GM21447 (cell line): Measurements from ENCODE around the gene COQ4.
"Not testable (repeated sequence)": the region's sequence is repeated elsewhere in the genome, so short reads cannot be mapped to it uniquely, and the experiment has no call there.

ENCODE experiments used
- ATAC-seq: cut with Tn5 transposase; IDR thresholded peaks from one replicate; pipeline ENCODE4 v1.9.1; 2021; ENCODE audit not compliant: unreplicated experiment

COQ4 gene

DNA sequence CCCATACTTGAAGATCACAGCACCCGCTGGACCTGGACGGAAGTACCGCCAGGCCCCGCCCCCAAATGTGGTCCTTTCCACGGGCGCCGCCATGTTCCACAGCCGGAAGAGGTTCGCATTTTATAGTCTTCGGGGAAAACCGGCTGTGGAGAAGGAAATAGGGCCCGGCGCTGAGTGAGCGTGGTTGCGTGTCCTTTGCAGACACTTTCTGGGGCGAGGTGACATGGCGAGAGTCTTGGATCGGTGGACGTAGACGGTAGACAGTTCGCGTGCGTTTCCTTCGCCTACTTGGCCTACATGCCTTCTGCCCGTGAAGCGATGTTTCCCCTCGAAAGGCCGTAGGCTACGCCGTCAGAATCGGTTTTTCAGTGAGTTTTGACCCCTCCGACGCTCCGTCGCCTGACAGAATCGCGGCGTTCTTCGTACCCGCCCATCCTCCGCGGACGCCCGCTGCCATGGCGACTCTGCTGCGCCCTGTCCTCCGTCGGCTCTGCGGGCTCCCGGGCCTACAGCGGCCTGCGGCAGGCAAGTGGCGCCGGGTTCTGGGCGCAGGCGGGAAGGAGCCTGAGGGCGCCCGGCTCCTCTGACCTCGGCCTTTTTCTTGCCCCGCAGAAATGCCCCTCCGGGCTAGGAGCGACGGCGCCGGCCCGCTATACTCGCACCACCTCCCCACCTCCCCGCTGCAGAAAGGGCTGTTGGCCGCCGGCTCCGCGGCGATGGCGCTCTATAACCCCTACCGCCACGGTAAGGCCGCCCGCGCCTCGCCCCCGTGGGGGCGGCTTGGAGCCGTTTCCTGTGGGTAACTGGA is at the start of gene COQ4, which contains the start of gene TRUB2:
Gene COQ4, plus strand, starts transcription at position 436 of the 808 bp plus-strand sequence. Its CDS starts 20 bp downstream, at position 456.
Gene TRUB2, minus strand, starts transcription at position 44 of the 808 bp plus-strand sequence. Its CDS starts 39 bp downstream, at position 5.
- peak; percentile 80 for ATAC-seq

DNA sequence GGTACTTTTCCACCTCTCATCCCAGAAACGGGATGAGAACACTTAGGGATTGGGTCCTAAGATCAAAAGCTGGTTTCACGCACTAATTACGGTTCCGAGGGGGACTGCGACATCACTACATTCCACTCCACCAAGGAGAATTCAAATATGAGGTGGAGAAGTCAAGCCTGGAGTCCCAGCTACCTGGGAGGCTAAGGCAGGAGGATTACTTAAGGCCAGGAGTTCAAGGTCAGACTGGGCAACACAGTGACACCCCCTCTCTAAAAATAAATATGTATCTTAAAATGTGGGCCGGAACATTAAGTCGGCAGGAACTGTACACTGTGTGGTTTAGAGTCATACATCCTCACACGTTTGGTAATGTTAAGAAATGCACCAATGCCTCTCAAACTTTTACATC is 48.4 kb upstream of the COQ4 start:
- ATAC-seq = no peak

DNA sequence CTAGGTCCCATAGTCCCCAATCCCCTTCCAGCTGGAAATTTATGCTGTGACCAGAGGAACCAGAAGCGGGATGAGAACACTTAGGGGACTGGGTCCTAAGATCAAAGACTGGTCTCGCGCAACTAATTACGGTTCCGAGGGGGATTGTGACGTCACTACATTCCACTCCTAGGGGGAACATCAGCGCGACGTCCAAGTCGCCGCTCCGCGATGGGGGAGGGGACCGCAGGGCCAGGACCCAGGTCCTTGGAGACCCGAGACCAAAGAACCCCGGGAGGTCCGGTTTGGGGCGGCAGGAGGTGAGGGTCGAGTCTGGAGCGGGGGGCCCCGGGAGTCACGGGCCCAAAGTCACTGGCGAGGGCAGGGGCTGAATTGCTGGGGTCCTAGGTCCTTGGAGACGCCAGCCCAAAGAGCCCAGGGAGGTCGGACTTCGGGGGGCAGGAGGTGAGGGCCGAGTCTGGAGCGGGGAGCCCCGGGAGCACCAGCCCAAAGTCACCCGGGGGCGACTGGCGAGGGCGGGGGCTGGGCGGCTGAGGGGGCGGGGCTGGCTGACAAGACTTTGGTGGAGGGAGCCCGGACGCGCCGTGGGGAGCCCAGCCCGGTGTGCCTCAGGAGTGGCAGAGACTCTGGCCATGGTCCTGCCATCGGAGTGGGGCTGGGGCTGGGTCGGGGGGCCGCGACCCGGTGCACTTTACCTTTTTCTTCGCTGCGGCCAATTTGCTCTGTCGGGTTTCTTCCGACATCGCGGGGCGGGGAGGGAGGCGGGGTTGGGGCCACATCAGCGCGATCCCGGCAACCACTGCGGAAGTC is 47.2 kb upstream of the COQ4 start, which contains the start of gene GOLGA2:
Gene GOLGA2, minus strand, starts transcription at position 810 of the 810 bp plus-strand sequence. Its CDS starts 31 bp downstream, at position 779.
- peak; percentile 50 for ATAC-seq

DNA sequence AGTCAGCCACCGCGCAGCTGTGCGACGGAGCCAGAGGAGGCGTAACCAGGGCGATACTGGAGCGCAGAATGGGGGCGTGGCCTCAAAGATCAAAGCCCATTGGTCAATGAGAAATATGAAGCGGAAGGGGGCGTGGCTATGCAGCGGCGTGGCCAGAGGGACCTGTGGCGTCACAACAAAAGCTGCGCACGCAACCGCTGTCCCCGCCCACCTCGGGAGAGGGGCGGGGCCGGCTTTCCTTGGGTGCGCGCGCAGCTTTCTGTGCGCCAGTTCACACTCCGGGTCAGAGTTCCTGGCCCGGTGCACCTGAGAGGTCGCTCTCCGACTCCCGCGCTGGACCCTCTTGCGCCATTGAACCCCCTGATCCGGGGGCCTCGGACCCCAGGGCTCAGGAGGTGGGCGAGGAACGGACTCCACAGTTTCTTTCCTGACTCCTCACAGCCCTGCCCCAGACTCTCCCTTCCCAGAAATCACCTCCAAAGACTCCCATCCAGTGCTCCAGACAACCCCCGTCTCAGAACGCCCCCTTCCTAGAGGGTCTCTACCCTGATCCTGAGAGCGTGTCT is 46.5 kb upstream of the COQ4 start, which contains the start of gene SWI5:
Gene SWI5, plus strand, starts transcription at position 269 of the 566 bp plus-strand sequence.
- ATAC-seq = peak; percentile 93

DNA sequence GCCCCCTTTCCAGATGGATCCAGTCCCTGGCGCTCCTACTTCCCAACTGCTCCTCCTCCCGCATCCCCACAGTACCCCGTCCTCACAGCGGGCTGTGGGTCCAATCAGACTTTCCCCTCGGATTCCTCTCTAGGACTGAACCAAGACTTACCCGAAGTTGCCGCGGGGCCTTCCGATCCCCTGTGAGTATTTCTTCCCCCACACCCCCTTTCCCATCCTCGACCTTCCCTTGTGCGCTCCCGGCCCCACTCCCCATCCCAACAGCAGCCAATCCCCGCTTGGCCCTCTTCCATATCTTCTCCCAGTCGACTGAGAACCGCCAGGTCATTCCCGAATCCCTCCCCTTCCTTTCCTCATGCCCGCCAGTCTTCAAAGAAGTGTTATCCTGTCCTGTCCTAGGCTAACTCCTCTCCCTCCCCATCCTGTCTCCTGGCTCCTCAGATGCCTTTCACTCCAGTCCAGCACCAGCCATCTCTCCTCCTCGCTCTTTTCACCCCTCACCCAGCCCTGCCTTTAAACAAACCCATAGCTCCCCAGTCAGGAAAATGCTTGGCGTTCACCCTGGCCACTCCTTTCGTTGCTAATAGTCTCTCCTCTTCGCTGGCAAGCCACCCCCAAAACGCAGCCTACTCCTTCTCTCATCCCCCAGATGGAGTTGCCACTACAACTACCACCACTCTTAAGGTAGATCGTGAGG is 45.9 kb upstream of the COQ4 start:
- no peak for ATAC-seq

DNA sequence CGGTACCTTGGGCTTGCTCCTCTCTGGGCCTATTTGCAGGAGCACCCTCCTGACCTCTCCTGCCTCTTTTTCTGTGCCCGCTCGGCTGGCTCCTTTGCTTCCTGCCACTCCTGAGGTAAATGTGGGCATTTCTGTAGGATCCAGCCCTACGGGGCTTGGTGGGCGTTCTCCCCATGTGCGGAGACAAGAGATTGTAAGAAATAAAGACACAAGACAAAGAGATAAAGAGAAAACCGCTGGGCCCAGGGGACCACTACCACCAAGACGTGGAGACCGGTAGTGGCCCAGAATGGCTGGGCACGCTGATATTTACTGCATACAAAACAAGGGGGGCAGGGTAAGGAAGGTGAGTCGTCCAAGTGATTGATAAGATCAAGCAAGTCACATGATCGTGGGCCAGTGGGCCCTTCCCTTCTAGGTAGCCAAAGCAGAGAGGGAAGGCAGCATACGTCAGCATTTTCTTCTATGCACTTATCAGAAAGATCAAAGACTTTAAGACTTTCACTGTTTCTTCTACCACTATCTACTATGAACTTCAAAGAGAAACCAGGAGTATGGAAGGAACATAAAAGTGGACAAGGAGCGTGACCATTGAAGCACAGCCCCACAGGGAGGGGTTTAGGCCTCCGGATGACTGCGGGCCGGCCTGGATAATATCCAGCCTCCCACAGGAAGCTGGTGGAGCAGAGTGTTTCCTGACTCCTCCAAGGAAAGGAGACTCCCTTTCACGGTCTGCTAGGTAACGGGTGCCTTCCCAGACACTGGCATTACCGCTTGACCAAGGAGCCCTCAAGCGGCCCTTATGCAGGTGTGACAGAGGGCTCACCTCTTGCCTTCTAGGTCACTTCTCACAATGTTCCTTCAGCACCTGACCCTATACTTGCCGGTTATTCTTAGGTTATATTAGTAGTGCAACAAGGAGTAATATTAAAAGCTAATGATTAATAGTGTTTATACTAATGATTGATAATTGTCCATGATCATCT is 43.3 kb upstream of the COQ4 start:
- not testable (repeated sequence) for ATAC-seq

DNA sequence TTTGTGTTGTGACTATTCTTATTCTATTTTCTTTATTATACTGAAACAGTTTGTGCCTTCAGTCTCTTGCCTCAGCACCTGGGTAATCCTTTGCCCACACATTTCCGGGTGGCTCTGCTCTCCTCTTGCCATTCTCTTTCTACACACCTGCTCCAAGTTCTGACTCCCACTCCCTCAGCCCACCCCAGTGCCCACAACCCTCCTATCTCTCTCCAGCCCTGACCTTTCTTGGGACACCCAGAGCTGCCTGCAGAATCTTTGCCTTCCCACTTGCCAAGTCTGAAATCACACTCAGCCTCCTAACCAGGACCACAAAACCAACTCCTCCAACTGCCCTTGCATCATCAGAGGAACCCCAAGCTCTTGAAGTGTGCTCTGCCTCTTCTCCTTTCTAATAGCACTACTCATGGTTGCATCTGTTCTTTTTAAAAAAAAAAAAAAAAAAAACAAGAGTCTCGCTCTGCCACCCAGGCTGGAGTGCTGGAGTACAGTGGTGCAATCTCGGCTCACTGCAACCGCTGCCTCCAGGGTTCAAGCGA is 42.5 kb upstream of the COQ4 start:
- ATAC-seq = no peak

DNA sequence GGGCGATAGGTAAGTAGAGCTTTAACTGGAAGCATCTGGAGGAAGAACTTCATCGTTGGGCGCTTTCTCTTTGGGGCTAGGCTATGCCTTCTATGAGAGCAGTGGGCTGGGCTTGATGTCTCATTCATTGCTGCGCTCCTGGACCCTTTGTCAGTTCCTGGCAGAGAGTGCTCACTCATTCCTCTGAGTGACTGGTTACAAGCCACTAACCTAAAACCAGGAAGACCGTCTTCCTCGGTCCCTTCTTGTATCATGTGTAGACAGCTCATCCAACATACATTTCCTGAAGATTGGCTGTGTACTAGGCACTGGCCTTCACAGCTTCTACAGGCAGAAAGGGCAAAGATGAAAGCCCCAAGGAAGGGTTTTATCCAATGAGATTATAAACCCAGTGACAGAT is 40.1 kb upstream of the COQ4 start:
- ATAC-seq = no peak

DNA sequence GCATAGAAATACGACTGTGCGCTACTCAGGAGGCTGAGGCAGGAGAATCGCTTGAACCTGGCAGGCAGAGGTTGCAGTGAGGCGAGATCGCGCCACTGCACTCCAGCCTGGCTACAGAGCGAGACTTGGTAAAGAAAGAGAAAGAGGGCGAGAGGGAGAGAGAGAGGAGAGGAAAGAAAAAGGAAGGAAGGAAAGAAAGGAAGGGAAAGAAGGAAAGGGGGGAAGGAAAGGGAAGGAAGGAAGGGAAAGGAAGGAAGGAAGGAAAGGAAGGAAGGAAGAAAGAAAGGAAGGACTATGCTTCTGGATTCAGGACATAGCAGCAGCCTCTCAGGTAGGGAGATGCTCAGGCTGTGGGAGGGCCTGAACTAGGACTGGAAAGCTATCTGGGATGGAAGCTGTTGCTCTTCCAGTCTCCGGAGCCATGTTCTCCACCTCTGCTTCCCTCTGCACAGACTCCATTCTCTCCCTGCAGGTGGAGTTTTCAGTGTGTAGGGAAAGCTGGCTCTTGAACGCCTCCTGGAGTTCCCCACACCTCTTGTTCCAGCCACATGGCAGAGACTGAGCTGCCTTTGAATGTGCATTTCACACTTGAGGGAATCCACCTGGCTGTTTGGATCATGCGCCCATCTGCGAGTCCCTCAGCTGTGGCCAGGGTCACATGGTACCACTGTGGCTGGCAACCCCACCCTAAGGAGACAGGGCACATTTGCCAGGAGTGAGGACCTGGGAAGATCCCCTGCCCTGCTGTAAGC is 37.4 kb upstream of the COQ4 start:
- no peak for ATAC-seq

DNA sequence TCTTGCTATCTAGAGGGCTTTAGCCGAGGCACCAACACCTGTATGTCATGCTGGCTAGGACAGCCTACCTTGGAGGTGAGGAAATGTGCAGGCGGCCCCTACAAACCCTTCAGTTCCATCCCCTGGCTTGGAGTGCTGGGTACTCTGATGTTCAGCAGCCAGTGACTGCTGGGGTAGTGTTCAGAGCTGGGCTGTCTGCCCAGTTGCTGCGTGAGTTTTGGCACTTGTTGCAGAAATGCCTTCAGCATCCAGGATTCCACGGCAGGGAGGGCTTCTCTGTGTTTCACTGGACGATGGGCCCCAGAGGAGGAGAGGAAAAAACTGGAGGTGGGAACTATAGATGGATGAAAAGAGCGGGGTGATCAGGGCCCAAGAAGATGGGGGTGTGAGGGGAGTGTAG is 36.2 kb upstream of the COQ4 start:
- no peak for ATAC-seq

DNA sequence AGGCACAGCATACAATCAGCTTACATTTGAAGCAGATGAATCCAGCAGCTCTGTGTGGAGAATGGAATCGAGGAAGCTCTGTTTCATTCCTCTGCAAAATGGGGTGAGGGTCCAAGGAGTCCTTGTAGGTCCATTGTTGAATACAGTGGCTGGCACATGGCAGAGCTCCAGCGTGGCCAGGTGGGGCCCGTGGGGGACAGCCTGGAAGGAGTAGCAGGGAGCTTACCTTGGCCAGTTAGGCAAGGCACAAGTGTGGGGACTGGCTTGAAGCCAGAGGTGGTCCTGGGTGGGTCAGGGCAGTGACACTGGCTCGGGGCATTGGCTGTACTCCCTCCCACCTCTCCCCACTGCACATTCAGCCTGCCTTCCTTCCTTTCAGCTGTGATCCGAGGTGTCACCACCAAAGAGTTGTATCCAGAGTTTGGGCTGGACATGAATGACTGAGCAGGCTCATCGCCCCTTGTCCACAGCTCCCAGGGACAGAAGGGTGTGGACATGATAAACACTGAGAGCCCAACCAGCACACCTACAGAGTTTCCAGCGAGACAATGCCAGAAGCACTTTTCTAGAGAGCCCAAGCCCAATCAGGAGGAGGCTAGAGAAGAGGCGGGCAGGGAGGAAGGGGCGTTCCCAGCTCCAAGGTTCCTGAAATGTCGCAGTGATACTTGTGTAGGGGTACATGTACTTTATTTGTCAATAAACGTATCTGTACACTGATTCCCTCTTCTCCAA is 34.2 kb upstream of the COQ4 start:
- no peak for ATAC-seq

DNA sequence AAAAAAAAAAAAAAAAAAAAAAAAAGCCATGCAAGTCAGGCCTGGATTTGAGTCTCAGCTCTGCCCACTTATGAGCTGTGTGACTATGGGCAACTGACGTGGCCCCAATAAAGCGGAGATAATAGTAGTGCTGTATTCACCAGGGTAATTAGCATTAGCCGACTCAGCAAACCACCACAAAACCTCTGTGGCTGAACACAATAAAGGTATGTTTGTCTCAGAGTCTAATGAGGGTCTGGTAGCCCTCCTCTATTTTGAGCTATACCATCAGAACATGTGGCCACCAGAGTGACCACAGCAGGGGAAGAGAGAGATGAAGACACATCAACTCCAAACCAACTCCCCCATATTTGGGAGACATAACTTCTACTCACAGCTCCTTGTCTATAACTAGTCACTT is 30.6 kb upstream of the COQ4 start:
- ATAC-seq = no peak

DNA sequence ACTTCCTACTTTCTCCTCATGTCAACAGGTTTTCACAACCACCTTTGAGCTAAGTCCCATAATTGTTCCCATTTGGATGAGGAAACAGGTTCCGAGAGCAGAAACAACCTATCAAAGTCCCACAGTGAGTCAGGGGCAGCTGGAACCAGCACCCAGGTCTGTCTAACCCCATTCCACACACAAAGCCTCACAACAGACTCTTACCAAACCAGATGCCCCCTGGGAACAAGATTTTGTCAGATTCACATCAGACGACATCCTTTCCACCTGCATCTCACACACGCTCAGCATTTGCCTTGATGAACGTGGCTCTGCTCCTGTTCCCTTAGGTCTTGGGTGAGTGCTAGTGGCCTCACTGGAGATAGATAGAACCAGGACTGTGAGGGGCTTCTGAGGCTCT is 29.5 kb upstream of the COQ4 start:
- ATAC-seq = no peak

DNA sequence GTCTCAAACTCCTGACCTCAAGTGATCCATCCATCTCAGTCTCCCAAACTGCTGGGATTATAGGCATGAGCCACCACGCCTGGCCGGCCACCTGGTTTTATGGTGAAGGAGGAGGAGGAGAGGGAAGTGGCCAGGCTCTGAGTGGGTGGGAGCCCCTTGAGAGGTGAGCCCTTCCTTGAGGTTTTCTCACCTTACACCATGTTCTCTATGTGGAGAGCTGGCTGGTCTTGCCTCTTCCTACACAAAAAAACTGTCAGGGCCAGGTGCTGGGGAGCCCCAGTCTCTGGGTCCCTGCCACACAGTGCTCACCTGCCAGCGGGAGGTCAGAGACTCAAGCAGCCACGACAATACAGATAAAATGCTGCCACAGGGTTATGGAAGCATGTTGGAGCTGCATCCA is 28.5 kb upstream of the COQ4 start:
- ATAC-seq = no peak

DNA sequence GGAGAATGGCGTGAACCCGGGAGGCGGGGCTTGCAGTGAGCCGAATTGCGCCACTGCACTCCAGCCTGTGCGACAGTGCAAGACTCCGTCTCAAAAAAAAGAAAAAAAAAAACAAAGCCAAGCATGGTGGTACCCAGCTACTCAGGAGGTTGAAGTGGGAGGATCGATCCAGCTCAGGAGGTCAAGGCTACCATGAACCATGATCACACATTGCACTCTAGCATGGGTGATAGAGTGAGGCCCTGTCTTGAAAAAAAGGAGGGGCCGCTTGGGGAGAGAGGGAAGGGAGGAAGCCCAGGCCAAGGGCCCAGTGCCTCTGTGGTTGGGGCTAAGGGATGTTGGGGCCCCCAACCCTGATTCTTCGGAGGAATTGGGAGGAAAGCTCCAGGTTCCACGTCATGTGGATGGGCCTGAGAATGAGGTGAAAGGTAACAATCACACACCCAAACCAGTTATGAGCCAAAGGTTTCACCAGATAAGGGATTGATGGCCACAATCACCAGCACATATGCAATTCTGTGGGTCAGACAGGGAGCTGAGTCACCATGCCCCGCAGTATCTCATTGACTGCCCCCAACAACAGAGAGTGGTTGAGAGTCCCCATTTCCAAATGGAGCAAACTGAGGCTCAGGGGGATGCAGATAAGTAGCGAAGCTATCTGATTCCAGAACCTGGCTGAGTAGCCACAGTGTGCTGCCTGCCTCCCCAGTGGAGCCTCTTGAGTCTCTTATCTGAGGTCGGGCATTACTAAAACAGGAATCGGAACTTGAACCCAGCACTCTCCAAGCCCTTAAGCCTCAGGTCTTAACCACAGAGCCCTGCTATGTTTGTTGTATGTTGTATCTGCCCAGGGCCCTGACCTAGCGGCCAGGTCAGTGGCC is 26.1 kb upstream of the COQ4 start:
- no peak for ATAC-seq

DNA sequence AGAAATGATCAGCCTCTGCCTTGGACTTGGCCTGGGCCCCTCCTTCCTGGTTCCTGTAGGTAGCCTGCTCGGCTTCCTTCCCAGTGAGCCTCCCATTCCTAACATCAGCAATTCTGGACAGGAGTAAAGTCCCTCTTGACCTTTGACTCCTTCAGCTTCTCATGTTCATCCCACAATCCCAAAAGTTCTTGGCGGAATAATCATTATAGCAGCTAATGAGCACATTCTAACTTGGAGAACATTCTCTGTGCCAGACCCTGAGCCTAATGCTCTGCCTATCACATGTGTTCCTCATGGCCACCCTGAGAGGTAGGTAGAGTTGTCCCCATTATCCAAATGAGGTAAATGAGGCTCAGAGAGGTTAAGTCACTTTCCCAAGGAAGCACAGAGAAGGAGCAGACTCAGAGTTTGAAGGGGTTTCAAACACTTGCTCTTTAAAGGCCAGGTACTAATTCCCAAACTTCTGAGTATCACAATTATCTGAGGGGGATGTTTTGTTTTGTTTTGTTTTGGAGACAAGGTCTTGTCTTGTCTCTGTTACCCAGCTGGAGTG is 25.3 kb upstream of the COQ4 start:
- no peak for ATAC-seq
